ENCODE measurements around the gene EHHADH.
"Not testable (repeated sequence)": the region's sequence is repeated elsewhere in the genome, so short reads cannot be mapped to it uniquely, and the experiment has no call there.

The EHHADH gene

GRCh38 chr3:185254799-185255198 is 950 bp upstream of the EHHADH start:
- Histone ChIP-seq H3K27ac (ENCODE audit: insufficient read depth in 1 of 2, low read depth in 1 of 2, low read length in 2 of 2, poor library complexity in 1 of 2, severe bottlenecking in 2 of 2) (no peak overlapping the region), H3K27me3 (replicated peaks in 2 of 5; ENCODE audit: control insufficient read depth in 4 of 5, insufficient read depth in 5 of 5, low read length in 4 of 5) (no peaks in the 10 kb centered on the region), H3K4me1 (ENCODE audit: control extremely low read depth in 1 of 4, control insufficient read depth in 4 of 4, insufficient read depth in 4 of 4, low read length in 3 of 4) (peaks cover 0 to 3% (median under 1%) of the 10 kb centered on the region in 4 experiments), H3K9me3 (ENCODE audit: control extremely low read depth in 1 of 5, control insufficient read depth in 4 of 5, insufficient read depth in 2 of 5, low read depth in 1 of 5, low read length in 4 of 5) (peaks cover 0 to 4% (median 0%) of the 10 kb centered on the region in 5 experiments), H3K4me3 (ENCODE audit: control insufficient read depth in 1 of 7, extremely low read depth in 1 of 7, insufficient read depth in 4 of 7, low read depth in 2 of 7, low read length in 6 of 7) (no peak overlapping the region), H3K36me3 (ENCODE audit: control insufficient read depth in 4 of 4, insufficient read depth in 4 of 4, low read length in 3 of 4) (no peaks in the 10 kb centered on the region)
- ChIA-PET POLR2A (no interaction called here), CTCF (interaction anchor here (1.2 kb wide), 1 partner anchor 16 kb away, joined by 3 read pairs; no protein-coding TSS in a partner anchor)
- 96% methylated on average over 3 of the region's 4 CpGs for WGBS (ENCODE audit: insufficient coverage)
- no peak for DNase-seq

- no CpG with 5 or more reads among the region's 4 CpGs for WGBS (ENCODE audit: insufficient coverage)
- DNase-seq; CTCF ChIA-PET; H3K4me1 ChIP-seq (ENCODE audit: control extremely low read depth in 1 of 4, control insufficient read depth in 4 of 4, insufficient read depth in 4 of 4, low read length in 3 of 4); H3K27me3 ChIP-seq (replicated peaks in 2 of 5; ENCODE audit: control insufficient read depth in 4 of 5, insufficient read depth in 5 of 5, low read length in 4 of 5); H3K27ac ChIP-seq (ENCODE audit: insufficient read depth in 1 of 2, low read depth in 1 of 2, low read length in 2 of 2, poor library complexity in 1 of 2, severe bottlenecking in 2 of 2); H3K9me3 ChIP-seq (ENCODE audit: control extremely low read depth in 1 of 5, control insufficient read depth in 4 of 5, insufficient read depth in 2 of 5, low read depth in 1 of 5, low read length in 4 of 5); H3K36me3 ChIP-seq (ENCODE audit: control insufficient read depth in 4 of 4, insufficient read depth in 4 of 4, low read length in 3 of 4); POLR2A ChIA-PET: not testable (repeated sequence)
- peak overlapping the region in 3 of 7 experiments; percentile 86 to 93 (median 86) for H3K4me3 ChIP-seq (ENCODE audit: control insufficient read depth in 1 of 7, extremely low read depth in 1 of 7, insufficient read depth in 4 of 7, low read depth in 2 of 7, low read length in 6 of 7)
These were observed 716 bp downstream of the EHHADH start for GRCh38 chr3:185253133-185253532.

- Histone ChIP-seq H3K9me3 (ENCODE audit: control extremely low read depth in 1 of 5, control insufficient read depth in 4 of 5, insufficient read depth in 2 of 5, low read depth in 1 of 5, low read length in 4 of 5) (no peaks in the 10 kb centered on the region), H3K4me1 (ENCODE audit: control extremely low read depth in 1 of 4, control insufficient read depth in 4 of 4, insufficient read depth in 4 of 4, low read length in 3 of 4) (peaks cover 0 to 3% (median under 1%) of the 10 kb centered on the region in 4 experiments), H3K36me3 (ENCODE audit: control insufficient read depth in 4 of 4, insufficient read depth in 4 of 4, low read length in 3 of 4) (peaks cover 0 to 7% (median 5%) of the 10 kb centered on the region in 4 experiments), H3K27me3 (replicated peaks in 2 of 5; ENCODE audit: control insufficient read depth in 4 of 5, insufficient read depth in 5 of 5, low read length in 4 of 5) (no peaks in the 10 kb centered on the region), H3K27ac (ENCODE audit: insufficient read depth in 1 of 2, low read depth in 1 of 2, low read length in 2 of 2, poor library complexity in 1 of 2, severe bottlenecking in 2 of 2) (no peak overlapping the region), H3K4me3 (ENCODE audit: control insufficient read depth in 1 of 7, extremely low read depth in 1 of 7, insufficient read depth in 4 of 7, low read depth in 2 of 7, low read length in 6 of 7) (no peak overlapping the region)
- no peak for DNase-seq
- 100% methylated on average over 5 of the region's 5 CpGs for WGBS (ENCODE audit: insufficient coverage)
- POLR2A ChIA-PET: no interaction called here
- CTCF ChIA-PET: no interaction called here
These were observed 2.6 kb downstream of the EHHADH start for GRCh38 chr3:185251272-185251671.

- no peaks in the 10 kb centered on the region for H3K27me3 ChIP-seq (replicated peaks in 2 of 5; ENCODE audit: control insufficient read depth in 4 of 5, insufficient read depth in 5 of 5, low read length in 4 of 5)
- WGBS (ENCODE audit: insufficient coverage): no CpG with 5 or more reads among the region's 1 CpG
- H3K36me3 ChIP-seq (ENCODE audit: control insufficient read depth in 4 of 4, insufficient read depth in 4 of 4, low read length in 3 of 4): peaks cover 0 to 7% (median 5%) of the 10 kb centered on the region in 4 experiments
- no peak overlapping the region for H3K4me3 ChIP-seq (ENCODE audit: control insufficient read depth in 1 of 7, extremely low read depth in 1 of 7, insufficient read depth in 4 of 7, low read depth in 2 of 7, low read length in 6 of 7)
- CTCF ChIA-PET: interaction anchor here (1.4 kb wide), 1 partner anchor 11 kb away, joined by 4 read pairs; no protein-coding TSS in a partner anchor
- H3K4me1 ChIP-seq (ENCODE audit: control extremely low read depth in 1 of 4, control insufficient read depth in 4 of 4, insufficient read depth in 4 of 4, low read length in 3 of 4): peaks cover 0 to 3% (median under 1%) of the 10 kb centered on the region in 4 experiments
- DNase-seq: no peak
- H3K9me3 ChIP-seq (ENCODE audit: control extremely low read depth in 1 of 5, control insufficient read depth in 4 of 5, insufficient read depth in 2 of 5, low read depth in 1 of 5, low read length in 4 of 5): no peaks in the 10 kb centered on the region
- no peak overlapping the region for H3K27ac ChIP-seq (ENCODE audit: insufficient read depth in 1 of 2, low read depth in 1 of 2, low read length in 2 of 2, poor library complexity in 1 of 2, severe bottlenecking in 2 of 2)
- POLR2A ChIA-PET: no interaction called here
These were observed 3.2 kb downstream of the EHHADH start for GRCh38 chr3:185250653-185251052.

- Histone ChIP-seq H3K36me3 (ENCODE audit: control insufficient read depth in 4 of 4, insufficient read depth in 4 of 4, low read length in 3 of 4) (peaks cover 0 to 7% (median 5%) of the 10 kb centered on the region in 4 experiments), H3K27ac (ENCODE audit: insufficient read depth in 1 of 2, low read depth in 1 of 2, low read length in 2 of 2, poor library complexity in 1 of 2, severe bottlenecking in 2 of 2) (no peak overlapping the region), H3K4me3 (ENCODE audit: control insufficient read depth in 1 of 7, extremely low read depth in 1 of 7, insufficient read depth in 4 of 7, low read depth in 2 of 7, low read length in 6 of 7) (no peak overlapping the region), H3K27me3 (replicated peaks in 2 of 5; ENCODE audit: control insufficient read depth in 4 of 5, insufficient read depth in 5 of 5, low read length in 4 of 5) (no peaks in the 10 kb centered on the region), H3K4me1 (ENCODE audit: control extremely low read depth in 1 of 4, control insufficient read depth in 4 of 4, insufficient read depth in 4 of 4, low read length in 3 of 4) (peaks cover 0 to 3% (median under 1%) of the 10 kb centered on the region in 4 experiments), H3K9me3 (ENCODE audit: control extremely low read depth in 1 of 5, control insufficient read depth in 4 of 5, insufficient read depth in 2 of 5, low read depth in 1 of 5, low read length in 4 of 5) (peaks cover 0 to 1% (median 0%) of the 10 kb centered on the region in 5 experiments)
- CTCF ChIA-PET: interaction anchor here (1.4 kb wide), 1 partner anchor 10 kb away, joined by 4 read pairs; no protein-coding TSS in a partner anchor
- POLR2A ChIA-PET: no interaction called here
- DNase-seq: no peak
These were observed 3.6 kb downstream of the EHHADH start for GRCh38 chr3:185250247-185250646.

GRCh38 chr3:185242642-185243041 is 11.2 kb downstream of the EHHADH start:
- Histone ChIP-seq H3K36me3 (ENCODE audit: control insufficient read depth in 4 of 4, insufficient read depth in 4 of 4, low read length in 3 of 4) (peaks cover 0 to 3% (median 2%) of the 10 kb centered on the region in 4 experiments), H3K27me3 (replicated peaks in 2 of 5; ENCODE audit: control insufficient read depth in 4 of 5, insufficient read depth in 5 of 5, low read length in 4 of 5) (no peaks in the 10 kb centered on the region), H3K4me3 (ENCODE audit: control insufficient read depth in 1 of 7, extremely low read depth in 1 of 7, insufficient read depth in 4 of 7, low read depth in 2 of 7, low read length in 6 of 7) (no peak overlapping the region), H3K27ac (ENCODE audit: insufficient read depth in 1 of 2, low read depth in 1 of 2, low read length in 2 of 2, poor library complexity in 1 of 2, severe bottlenecking in 2 of 2) (no peak overlapping the region), H3K4me1 (ENCODE audit: control extremely low read depth in 1 of 4, control insufficient read depth in 4 of 4, insufficient read depth in 4 of 4, low read length in 3 of 4) (no peaks in the 10 kb centered on the region), H3K9me3 (ENCODE audit: control extremely low read depth in 1 of 5, control insufficient read depth in 4 of 5, insufficient read depth in 2 of 5, low read depth in 1 of 5, low read length in 4 of 5) (peaks cover 1 to 25% (median 9%) of the 10 kb centered on the region in 5 experiments)
- 100% methylated on average over 3 of the region's 3 CpGs for WGBS (ENCODE audit: insufficient coverage)
- ChIA-PET CTCF (no interaction called here), POLR2A (no interaction called here)
- DNase-seq: no peak

- H3K27me3 ChIP-seq (replicated peaks in 2 of 5; ENCODE audit: control insufficient read depth in 4 of 5, insufficient read depth in 5 of 5, low read length in 4 of 5): no peaks in the 10 kb centered on the region
- ChIA-PET POLR2A (no interaction called here), CTCF (interaction anchor here (1.4 kb wide), 1 partner anchor 11 kb away, joined by 3 read pairs; no protein-coding TSS in a partner anchor)
- peaks cover 5 to 46% (median 6%) of the 10 kb centered on the region in 5 experiments for H3K9me3 ChIP-seq (ENCODE audit: control extremely low read depth in 1 of 5, control insufficient read depth in 4 of 5, insufficient read depth in 2 of 5, low read depth in 1 of 5, low read length in 4 of 5)
- peaks cover 0 to 28% (median 2%) of the 10 kb centered on the region in 4 experiments for H3K36me3 ChIP-seq (ENCODE audit: control insufficient read depth in 4 of 4, insufficient read depth in 4 of 4, low read length in 3 of 4)
- no peak overlapping the region for H3K4me3 ChIP-seq (ENCODE audit: control insufficient read depth in 1 of 7, extremely low read depth in 1 of 7, insufficient read depth in 4 of 7, low read depth in 2 of 7, low read length in 6 of 7)
- no peak overlapping the region for H3K27ac ChIP-seq (ENCODE audit: insufficient read depth in 1 of 2, low read depth in 1 of 2, low read length in 2 of 2, poor library complexity in 1 of 2, severe bottlenecking in 2 of 2)
- no peaks in the 10 kb centered on the region for H3K4me1 ChIP-seq (ENCODE audit: control extremely low read depth in 1 of 4, control insufficient read depth in 4 of 4, insufficient read depth in 4 of 4, low read length in 3 of 4)
- DNase-seq: no peak
These were observed 16.9 kb downstream of the EHHADH start for GRCh38 chr3:185236969-185237368.
